Measurements from ENCODE around the gene TRERF1. TPM values are rescaled to one million over a fixed set of nuclear protein-coding genes. Genes with fewer than 3 reads are reported as not detected.

The TRERF1 gene
- total RNA-seq, 1 experiment from 2014 or later = 22.3 TPM

GRCh38 chr6:42249279-42249678 lies 202.4 kb downstream of the TRERF1 start (continued):
- TF ChIP-seq JAZF1 (CRISPR knock-in tag; IDR thresholded peaks at IDR 0.05) = no peak
- TF ChIP-seq PREB (CRISPR knock-in tag; IDR thresholded peaks at IDR 0.05; ENCODE audit: borderline replicate concordance) = no peak

- no peaks in the 10 kb centered on the region for H3K27me3 Mint-ChIP-seq (ENCODE audit: low read depth)
- H3K4me1 Mint-ChIP-seq = peaks cover 33% of the 10 kb centered on the region
- TF ChIP-seq GABPB1 (CRISPR knock-in tag; IDR thresholded peaks at IDR 0.05) = no peak
- no peak for TF ChIP-seq RELA (CRISPR knock-in tag; IDR thresholded peaks at IDR 0.05; ENCODE audit: borderline replicate concordance)
- TF ChIP-seq TCF7 (CRISPR knock-in tag; IDR thresholded peaks at IDR 0.05; ENCODE audit: low read depth) = no peak
- no peak for TF ChIP-seq PREB (CRISPR knock-in tag; IDR thresholded peaks at IDR 0.05; ENCODE audit: borderline replicate concordance)
- TF ChIP-seq ATF1 (CRISPR knock-in tag; IDR thresholded peaks at IDR 0.05) = no peak
- TF ChIP-seq ZNF396 (CRISPR knock-in tag; IDR thresholded peaks at IDR 0.05; ENCODE audit: borderline replicate concordance) = no peak
- TF ChIP-seq NR2C2 (CRISPR knock-in tag; IDR thresholded peaks at IDR 0.05) = no peak
- no peak for TF ChIP-seq ATF3 (CRISPR knock-in tag; conservative IDR thresholded peaks at IDR 0.05)
- TF ChIP-seq CREM (CRISPR knock-in tag; IDR thresholded peaks at IDR 0.05) = no peak
- TF ChIP-seq STAT6 (CRISPR knock-in tag; conservative IDR thresholded peaks at IDR 0.05; ENCODE audit: low read depth) = no peak
- no peak for TF ChIP-seq FOXP4 (CRISPR knock-in tag; IDR thresholded peaks at IDR 0.05)
- TF ChIP-seq ZSCAN18 (CRISPR knock-in tag; IDR thresholded peaks at IDR 0.05) = no peak
- no peak for TF ChIP-seq NFE2L1 (CRISPR knock-in tag; IDR thresholded peaks at IDR 0.05)
- TF ChIP-seq E2F1 (CRISPR knock-in tag; IDR thresholded peaks at IDR 0.05) = no peak
- TF ChIP-seq CDX4 (CRISPR knock-in tag; IDR thresholded peaks at IDR 0.05; ENCODE audit: borderline replicate concordance) = no peak
- TF ChIP-seq CTCF (IDR thresholded peaks at IDR 0.05) = no peak
- TF ChIP-seq ERG (CRISPR knock-in tag; IDR thresholded peaks at IDR 0.05) = no peak
- TF ChIP-seq ZNF425 (CRISPR knock-in tag; conservative IDR thresholded peaks at IDR 0.05) = no peak
- ChIA-PET CTCF (interaction anchor here (0.9 to 2.3 kb wide), 4 partner anchors 17 to 456 kb away, joined by 3 to 17 read pairs (median 4); partner anchors contain the start of gene TOMM6), POLR2A (no interaction called here)
- H3K27ac Mint-ChIP-seq = peak overlapping the region; percentile 67; the same call in 1 of the 2 replicates
- H3K36me3 Mint-ChIP-seq = peaks cover 44% of the 10 kb centered on the region
- no peak for DNase-seq (ENCODE audit: low spot score)
- no peak for ATAC-seq
- H3K9me3 Mint-ChIP-seq = no peaks in the 10 kb centered on the region
- H3K4me3 Mint-ChIP-seq = no peak overlapping the region
These were observed 208.7 kb downstream of the TRERF1 start for GRCh38 chr6:42243046-42243445.

Measured in WTC11 (cell line).